GM19467 (cell line): ENCODE measurements around the gene RHOC.
"Not testable (repeated sequence)": the region's sequence is repeated elsewhere in the genome, so short reads cannot be mapped to it uniquely, and the experiment has no call there.

Experiments
- ATAC-seq: cut with Tn5 transposase; IDR thresholded peaks from one replicate; pipeline ENCODE4 v1.9.1; 2021; ENCODE audit warnings: mild to moderate bottlenecking, moderate library complexity; ENCODE audit not compliant: unreplicated experiment

RHOC gene

DNA sequence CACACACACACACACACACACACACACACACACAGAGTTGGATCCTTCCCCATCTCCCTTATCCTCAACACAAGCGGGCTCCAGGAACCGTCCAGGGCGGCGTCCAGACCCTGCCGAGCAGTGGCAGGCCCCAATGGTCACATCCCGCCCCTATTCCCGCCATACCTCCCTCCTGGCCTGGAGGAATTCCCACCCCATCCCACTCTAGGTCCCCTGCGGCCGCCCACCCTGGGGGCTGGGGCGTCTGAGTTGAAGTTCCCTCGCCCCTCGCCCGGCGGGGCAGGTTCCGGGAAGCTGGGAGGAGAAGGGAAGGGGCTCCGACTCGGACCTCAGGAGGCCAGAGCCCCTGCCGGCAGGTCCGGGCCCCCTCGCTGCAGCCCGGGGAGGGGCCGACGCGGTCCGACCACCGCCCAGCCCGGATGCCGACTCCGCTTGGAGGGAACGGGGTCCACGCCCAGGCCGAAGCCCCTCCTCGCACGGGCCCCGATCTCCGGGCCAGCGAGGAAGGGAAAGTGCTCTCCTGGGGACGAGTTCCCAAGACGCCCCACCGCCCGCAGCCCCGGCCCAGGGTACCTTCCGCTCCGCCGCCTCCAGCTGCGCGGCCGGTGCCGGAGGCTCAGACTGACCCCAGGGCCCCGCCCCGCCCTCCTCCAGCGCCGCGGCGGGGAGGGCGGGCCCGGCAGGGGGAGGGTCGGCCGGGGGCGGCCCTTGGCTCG lies at the start of gene RHOC:
Gene RHOC (minus strand): TSS at position 623 of the 716 bp plus-strand sequence. CDS start 3,328 bp downstream, outside the sequence.
- peak; percentile 50 for ATAC-seq

DNA sequence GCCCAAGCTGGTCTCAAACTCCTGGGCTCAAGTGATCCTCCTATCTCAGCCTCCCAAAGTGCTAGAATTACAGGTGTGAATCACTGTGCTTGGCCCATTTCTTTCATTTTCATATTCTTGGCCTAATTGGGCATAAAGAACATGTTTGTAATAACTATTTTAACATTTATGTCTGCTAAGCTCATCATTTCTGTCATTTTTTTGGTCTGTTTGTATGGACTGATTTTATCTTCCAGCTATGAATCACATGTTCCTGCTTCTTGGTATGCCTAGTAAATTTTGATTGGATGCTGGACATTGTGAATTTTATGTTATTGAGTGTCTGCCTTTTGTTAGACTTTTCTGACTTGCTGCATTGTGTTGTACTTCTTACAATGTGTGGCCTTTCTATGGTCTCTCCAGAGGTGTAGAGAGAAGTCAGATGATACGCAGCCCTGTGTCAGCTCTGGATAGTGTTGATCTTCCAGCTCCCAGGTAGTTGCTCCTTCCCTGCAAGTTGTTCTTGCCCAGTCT lies 47.2 kb upstream of the RHOC start:
- no peak for ATAC-seq

- ATAC-seq, result no peak
These were observed 41.5 kb upstream of the RHOC start for GRCh38 chr1:112748396-112748795.

DNA sequence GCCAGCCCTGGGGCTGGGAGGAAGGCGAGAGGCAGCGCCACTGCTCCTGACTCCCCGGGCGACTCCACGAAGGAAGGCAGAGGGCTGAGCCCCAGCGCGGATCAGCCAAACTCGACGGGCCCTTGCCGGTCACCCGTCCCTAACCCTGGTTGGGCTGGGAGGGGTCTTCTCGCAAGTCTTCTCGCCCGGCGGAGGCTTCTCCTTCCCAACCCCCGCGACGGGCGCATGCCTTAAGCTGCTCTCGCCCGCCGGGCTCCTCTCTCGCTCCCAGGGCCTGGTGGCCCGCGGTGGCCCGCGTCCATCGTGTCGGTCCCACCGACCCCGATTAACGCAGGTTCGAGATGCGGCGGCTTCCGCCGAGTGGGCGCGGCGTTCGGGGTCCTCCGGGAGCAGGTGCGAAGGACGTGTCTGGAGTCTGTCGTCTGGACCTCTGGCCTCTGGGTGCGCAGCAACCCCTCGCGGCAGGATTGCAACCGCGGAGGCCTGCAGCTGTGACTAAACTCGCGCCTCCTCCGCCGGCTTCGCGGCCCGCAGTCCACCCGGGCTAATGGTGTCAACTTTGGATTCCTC lies 37.2 kb upstream of the RHOC start:
- no peak for ATAC-seq

DNA sequence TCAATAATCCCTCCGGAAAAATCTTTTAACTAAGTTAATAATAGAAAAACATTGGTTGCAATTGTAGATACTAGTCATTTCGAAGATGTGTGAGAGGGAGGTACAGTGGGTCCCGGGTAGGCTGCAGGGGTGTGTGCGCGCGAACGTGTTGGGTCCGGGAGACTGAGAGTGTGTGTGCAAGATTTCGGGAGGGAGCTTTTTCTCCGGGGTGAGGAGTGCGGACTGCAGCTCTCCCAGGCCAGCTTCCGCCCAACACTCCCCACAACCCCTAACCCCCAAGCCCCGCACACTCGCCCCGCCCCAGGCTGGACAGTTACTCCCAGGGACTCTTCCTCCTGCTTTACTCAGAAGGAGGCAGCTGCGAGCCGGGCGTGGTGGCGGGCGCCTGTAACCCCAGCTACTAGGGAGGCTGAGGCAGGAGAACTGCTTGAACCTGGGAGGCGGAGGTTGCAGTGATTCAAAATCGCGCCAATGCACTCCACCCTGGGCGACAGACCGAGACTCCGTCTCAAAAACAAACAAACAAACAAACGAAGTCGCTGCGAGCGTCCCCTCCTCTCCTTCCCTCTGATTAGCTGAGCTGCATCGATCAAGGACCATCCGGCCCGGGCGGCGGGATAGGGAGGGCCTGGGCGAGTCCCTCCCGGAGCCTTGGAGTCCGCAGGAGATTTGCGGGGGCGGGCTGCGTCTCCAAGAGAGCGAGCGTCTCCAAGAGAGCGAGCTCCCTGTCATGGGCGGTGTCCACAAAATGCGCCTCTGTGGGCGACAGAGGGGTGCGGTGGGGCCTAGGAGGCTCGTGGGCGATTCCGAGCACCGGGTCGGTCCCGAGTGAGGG lies 36.5 kb upstream of the RHOC start:
- ATAC-seq, result no peak

DNA sequence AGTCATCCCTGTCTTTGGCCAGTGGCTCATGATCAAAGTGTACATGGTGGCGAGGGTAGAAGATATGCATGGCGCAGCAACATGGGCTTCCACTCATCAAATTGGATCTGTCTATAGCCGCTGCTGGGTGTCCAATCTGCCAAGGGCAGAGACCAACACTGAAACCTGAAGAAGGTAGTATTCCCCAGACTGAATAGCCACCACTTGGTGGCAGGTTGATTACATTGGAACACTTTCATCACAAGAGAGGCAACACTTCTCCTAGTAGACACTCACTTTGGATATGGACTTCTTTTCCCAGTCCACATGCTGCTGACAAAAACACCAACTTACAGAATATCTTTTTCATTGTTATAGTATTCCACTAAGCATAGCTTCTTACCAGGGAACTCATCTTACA lies 30.6 kb upstream of the RHOC start:
- no peak for ATAC-seq

- no peak for ATAC-seq
These were observed 28.8 kb upstream of the RHOC start for GRCh38 chr1:112735752-112736151.

GRCh38 chr1:112731451-112731850 lies 24.5 kb upstream of the RHOC start:
- no peak for ATAC-seq

- ATAC-seq, result no peak
These were observed 23.0 kb upstream of the RHOC start for GRCh38 chr1:112729909-112730308.

- not testable (repeated sequence) for ATAC-seq
These were observed 22.1 kb upstream of the RHOC start for GRCh38 chr1:112729011-112729410.

DNA sequence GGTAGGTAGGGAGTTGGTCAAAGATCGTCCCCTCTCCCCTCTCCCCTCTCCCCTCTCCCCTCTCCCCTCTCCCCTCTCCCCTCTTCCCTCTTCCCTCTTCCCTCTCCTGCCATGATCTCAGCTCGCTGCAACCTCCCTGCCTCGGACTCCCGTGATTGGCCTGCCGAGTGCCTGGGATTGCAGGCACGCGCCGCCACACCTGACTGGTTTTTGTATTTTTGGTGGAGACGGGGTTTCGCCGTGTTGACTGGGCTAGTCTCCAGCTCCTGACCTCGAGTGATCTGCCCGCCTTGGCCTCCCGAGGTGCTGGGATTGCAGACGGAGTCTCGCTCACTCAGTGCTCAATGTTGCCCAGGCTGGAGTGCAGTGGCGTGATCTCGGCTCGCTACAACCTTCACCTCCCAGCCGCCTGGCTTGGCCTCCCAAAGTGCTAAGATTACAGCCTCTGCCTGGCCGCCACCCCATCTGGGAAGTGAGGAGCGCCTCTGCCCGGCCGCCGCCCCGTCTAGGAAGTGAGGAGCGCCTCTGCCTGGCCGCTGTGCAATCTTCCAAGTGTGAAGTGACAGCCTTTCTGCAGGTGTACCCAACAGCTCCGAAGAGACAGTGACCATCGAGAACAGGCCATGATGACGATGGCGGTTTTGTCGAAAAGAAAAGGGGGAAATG lies 21.5 kb upstream of the RHOC start:
- ATAC-seq, result not testable (repeated sequence)

GRCh38 chr1:112727716-112728115 lies 20.8 kb upstream of the RHOC start:
- no peak for ATAC-seq

GRCh38 chr1:112724240-112724639 lies 17.3 kb upstream of the RHOC start:
- not testable (repeated sequence) for ATAC-seq

DNA sequence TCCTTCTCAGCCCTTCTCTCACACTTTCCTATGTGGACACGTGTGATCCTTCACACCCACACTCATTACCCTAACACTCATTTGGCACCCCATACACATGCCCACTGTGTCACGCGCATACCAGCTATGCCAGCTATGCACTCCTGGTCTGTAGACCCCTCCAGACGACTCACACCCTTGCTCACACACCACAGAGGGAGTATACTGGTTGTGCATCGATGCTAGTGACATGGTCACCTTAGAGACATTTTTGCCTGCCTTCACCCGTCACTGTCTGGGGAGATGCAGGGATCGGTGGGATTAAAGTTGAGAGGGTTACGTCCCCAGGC lies 16.5 kb upstream of the RHOC start:
- ATAC-seq, result no peak

GRCh38 chr1:112722601-112723510 lies 15.9 kb upstream of the RHOC start:
- no peak for ATAC-seq

GRCh38 chr1:112721966-112722524 lies 15.1 kb upstream of the RHOC start:
- ATAC-seq, result no peak

- not testable (repeated sequence) for ATAC-seq
These were observed 14.4 kb upstream of the RHOC start for GRCh38 chr1:112721294-112721693.

DNA sequence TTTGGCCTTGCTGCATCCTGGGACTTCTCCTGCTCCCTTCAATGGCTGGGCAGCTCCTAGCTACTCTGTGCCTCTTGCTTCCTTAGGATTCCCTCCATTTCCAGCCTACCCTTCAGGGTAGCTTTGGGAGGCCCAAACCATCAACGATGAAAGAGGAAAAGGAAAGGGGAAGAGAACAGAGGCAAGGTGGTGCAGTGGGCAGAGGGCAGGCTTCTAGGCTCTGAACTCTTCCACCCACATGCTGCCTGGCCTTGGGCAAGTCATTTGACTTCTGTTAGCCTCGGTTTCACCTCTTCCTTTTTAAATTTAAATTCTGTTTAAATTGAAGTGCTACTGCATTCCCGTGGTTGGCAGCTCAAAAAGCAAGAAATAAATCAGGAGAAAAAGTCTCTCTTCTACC lies 13.9 kb upstream of the RHOC start:
- no peak for ATAC-seq

- no peak for ATAC-seq
These were observed 12.8 kb upstream of the RHOC start for GRCh38 chr1:112719706-112720105.
